Activated CD4-positive, CD25-positive, alpha-beta regulatory T cell treated with anti-CD3 and anti-CD28 coated beads, Interleukin-2, amount 50 U/mL, for 72 hours (primary cell): ENCODE results near the gene C1GALT1.
"Not testable (repeated sequence)": the region's sequence is repeated elsewhere in the genome, so short reads cannot be mapped to it uniquely, and the experiment has no call there.

Source experiments
- DNase-seq: peaks from one replicate; pipeline ENCODE4 v3.0.0; 2021

The C1GALT1 gene

DNA sequence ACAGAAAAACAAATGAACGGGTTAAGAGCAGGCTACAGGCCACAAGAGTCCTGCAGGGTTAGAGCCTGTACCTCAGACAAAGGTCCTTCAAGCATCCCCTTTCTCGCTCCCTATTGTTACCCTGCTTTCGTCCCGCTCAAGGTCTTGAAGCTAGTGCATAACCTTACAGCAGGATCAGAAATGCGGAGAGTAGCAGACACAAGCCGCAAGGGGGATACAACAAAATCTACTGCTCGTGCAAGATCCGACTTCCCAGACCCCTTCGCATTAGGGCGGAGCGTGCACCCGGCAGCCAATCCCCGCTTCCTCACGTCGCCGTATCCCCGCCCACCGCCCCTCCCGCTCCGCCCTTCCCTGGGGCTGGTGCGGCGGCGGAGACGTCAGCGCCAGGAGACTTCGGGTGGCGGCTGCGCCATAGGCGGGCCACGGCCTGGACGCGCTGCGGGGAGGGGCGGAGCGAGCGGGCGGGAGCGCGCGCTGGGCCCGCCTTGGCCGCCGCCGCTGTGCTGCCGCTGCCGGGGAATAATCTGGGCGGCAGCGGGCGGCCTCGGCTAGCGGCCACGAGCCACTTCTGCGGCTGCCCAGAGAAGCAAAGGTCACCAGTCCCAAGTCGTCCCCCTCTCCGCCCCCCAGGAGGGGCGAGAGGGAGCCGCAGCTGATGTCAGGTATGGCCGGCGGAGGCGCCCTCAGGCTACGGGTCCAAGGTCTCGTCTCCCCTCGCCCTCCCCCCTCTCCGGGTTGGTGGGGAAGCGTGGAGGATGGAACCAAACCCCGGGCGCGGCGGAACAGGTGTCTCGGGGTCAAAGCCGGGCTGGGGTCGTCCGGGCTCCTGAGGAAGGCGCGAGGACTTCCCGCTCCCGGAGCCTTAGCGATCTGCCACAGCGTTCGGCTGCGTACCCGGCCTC is at the start of gene C1GALT1:
Gene C1GALT1 (plus strand): TSS at position 389 of the 905 bp plus-strand sequence. CDS start 51,776 bp downstream, outside the sequence.
- DNase-seq: peak; percentile 94

DNA sequence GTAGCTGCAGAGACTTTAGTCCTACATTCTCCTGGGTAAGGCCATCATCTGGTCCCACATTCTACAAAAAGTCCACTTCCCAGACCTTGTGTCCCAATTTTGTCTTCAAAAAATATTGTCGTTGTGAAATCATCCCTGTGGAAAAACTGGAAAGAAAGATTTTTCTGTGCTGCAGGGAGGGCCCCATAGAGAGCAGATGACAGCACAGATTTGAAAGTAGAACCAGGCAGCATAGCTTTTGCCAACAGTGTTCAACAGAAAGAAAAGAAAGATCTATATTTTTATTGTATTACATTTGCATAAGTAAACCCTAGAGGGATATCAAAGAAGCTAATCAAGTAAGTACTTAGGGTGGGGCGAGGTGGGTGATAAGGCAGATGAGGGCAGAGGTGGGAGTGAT is 48.3 kb upstream of the C1GALT1 start:
- DNase-seq: no peak

DNA sequence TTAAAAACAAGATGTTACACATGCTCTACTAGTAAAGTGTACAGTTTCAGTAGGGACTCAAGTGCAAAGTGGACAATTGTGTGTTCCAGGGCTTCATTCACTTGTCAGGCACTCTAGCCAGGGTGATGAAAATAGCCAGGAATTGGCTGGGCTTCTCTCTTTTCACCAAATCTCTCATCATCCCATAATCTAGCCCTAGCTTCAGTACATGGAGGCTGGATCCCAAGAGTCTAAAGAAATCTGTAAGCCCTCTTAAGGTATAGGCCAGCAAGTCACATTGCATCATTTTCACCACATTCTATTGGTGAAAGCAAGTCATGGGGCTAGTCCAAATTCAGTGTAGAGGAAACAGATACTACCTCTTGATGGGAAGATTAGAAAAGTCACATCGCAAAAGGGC is 47.3 kb upstream of the C1GALT1 start:
- DNase-seq: no peak

DNA sequence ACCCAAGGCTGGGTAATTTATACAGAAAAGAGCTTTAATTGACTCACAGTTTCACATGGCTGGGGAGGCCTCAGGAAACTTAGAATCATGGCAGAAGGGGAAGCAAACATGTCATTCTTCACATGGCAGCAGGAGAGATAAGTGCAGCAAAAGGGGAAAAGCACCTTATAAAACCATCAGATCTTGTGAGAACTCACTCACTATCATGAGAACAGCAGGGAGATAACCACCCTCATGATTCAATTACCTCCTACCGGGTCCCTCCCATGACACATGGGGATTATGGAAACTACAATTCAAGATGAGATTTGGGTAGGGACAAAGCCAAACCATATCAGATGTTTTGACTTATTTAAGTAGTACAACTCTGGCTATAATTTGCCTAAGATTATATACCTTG is 46.4 kb upstream of the C1GALT1 start:
- not testable (repeated sequence) for DNase-seq

DNA sequence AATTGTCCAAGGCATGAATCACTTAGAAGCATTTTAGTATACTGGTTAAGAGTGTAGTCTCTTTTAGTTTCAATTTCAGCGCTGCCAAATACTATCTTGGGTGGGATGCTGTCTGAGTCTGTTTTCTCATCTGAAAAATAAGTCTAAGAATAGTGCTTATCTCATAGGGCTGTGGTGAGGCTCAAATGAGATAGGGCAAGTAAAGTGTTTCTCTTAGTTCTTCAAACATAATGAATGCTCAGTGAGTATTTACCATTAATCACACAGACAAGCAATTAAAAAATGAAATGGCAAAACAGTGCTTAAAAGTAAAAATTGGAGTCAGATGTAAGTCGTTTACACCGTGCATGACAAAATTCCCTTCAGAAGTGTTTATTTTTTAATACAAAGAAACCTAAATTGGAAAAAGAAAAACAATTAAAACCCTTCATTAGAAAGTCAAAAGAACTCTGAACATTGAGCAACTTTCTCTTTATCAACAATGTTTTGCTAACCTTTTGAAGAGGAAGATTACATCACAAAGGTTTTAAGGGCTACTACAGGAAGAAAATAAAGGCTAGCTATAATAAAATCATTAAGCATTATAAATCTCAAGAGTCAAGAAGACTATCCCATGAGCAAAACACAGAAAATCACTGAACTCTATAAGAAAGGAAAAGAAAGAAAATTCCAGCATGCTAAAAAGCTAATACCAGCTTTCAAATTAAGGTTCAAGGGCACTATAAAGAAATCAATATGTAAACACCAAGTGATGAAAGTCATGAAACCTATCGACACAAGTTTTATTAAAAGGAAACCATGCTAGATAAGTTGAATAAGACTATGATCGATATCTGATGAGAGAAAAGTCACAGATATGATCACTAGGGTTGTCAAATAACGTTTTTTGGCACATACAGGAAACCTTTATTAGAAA is 45.6 kb upstream of the C1GALT1 start:
- DNase-seq: no peak

DNA sequence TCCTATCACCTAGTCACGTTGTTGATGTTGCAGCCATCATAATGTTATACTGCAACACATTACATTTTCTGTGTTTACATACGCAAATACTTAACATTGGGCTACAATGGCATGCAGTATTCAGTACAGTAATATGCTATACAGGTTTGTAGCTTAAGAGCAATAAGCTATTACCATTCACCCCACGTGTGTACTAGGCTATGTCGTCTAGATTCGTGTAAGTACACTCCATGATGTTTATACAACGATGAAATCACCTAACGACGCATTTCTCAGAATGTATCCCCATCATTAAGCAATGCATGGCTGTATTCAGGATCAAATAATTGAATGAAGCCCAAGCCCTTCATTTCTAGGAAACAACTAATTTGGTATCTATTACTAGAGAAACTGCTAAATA is 43.4 kb upstream of the C1GALT1 start:
- DNase-seq: no peak

DNA sequence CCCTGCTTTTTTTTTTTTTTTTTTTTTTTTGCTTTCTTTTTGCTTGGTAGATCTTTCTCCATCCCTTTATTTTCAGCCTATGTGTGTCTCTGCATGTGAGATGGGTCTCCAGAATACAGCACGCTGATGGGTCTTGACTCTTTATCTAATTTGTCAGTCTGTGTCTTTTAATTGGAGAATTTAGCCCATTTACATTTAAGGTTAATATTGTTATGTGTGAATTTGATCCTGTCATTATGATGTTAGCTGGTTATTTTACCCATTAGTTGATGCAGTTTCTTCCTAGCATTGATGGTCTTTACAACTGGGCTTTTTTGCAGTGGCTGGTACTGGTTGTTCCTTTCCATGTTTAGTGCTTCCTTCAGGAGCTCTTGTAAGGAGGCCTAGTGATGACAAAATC is 38.9 kb upstream of the C1GALT1 start:
- DNase-seq: not testable (repeated sequence)

DNA sequence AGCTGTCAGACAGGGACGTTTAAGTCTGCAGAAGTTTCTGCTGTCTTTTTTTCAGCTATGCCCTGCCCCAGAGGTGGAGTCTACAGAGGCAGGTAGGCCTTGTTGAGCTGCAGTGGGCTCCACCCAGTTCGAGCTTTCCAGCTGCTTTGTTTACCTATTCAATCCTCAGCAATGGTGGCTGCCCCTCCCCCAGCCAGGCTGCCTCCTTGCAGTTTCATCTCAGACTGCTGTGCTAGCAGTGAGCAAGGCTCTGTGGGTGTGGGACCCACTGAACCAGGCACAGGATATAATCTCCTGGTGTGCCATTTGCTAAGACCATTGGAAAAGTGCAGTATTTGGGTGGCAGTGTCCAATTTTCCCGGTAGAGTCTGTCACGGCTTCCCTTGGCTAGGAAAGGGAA is 37.2 kb upstream of the C1GALT1 start:
- DNase-seq: not testable (repeated sequence)

DNA sequence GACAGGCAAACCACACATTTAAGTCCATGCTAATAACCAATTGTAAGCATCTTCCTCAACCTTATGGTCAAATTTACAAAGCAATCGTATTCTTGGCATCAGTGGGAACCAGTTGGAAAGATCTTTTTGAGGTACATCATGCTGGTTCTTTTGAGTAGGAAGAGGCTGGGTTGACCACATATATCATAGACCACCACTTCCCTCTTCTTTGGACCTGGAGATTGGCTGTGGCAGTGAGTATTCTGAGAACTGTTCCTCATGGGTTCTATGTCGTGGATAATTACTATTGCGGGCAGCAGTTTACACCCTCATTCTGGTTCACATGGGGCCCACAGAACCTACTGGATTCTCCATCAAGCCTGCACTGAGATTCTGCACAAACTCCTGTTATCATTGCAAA is 35.5 kb upstream of the C1GALT1 start:
- DNase-seq: no peak

DNA sequence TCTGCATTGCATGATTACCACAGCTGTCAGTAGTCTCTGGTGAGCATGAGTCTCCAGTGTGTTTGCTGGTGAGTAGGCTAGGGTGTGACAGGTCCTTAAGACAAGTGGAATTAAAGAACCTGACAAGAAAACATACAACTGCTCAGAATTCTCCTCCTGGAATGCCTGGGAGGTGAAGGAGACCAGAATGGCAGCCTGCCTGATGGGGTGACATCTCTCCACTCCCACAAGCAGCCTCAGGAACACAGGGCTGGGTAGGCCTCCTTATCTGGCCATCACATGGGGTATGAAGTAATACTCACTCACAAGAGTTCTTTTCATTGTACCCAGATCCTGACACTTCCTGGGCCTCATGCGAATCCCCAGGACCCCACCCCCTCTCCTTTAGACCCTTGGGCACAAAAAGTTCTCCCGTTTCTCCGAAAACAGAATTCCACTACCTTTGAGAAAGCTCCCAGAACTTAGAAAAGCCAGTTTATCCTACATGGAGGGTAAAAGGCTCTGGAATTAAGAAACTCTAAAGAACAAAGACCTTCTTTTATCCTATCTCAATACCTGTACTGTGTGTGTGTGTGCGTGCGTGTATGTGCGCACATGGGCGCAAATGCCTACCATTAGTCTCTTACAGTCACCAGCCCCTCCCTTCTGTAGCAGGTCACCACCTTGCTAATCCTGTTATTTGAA is 33.4 kb upstream of the C1GALT1 start:
- DNase-seq: no peak

DNA sequence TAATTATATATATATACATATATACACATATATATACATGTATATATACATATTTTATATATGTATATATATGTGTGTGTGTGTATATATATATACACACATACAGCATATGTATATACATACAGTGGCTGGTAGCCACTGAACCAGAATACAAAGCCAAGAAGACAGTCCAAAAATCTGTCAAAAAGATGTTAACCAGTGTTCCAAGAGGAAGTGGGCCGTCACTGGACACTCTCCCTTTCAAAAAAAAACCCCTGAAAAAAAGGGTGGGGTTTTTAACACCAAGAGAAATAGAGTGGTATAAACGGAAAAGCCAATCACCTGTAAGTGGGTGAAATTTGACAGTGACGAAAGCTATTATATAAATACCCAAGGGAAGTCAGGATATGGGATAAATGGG is 31.1 kb upstream of the C1GALT1 start:
- no peak for DNase-seq

DNA sequence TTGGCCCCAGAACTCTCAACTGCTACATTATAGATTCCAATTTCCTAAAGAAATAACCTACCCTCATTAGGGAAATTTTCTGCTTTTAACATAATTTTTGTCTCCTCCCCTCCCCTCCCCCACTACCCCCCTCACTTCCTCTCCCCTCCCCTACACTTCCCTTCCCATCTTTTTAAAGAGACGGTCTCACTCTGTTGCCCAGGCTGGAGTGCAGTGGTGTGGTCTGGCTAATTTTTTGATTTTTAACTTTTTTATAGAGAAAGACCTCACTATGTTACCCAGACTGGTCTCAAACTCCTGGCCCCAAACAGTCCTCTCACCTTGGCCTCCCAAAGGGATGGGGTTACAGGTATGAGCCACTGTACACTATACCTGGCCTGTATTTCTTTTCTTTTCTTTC is 30.5 kb upstream of the C1GALT1 start:
- DNase-seq: no peak

DNA sequence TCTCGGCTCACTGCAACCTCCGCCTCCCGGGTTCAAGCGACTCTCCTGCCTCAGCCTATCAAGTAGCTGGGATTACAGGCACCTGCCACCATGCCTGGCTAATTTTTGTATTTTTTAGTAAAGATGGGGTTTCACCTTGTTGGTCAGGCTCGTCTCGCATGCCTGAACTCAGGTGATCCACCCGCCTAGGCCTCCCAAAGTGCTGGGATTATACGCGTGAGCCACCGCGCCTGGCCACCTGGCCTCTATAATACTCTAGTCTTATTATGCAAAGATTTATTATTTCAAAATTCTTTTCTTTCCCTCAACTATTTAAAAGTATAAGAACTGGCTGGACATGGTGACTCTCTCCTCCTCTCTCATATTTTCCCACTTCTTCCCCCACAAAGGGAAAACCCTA is 30.0 kb upstream of the C1GALT1 start:
- DNase-seq: no peak

DNA sequence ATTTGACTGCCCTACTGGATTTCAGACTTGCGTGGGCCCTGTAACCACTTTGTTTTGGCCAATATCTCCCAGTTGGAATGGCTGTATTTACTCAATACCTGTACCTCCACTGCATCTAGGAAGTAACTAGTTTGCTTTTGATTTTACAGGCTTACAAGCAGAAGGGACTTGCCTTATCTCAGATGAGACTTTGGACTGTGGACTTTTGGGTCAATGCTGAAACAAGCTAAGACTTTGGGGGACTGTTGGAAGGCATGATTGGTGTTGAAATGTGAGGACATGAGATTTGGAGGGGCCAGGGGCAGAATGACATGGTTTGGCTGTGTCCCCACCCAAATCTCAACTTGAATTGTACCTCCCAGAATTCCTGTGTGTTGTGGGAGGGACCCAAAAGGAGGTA is 28.0 kb upstream of the C1GALT1 start:
- DNase-seq: not testable (repeated sequence)

DNA sequence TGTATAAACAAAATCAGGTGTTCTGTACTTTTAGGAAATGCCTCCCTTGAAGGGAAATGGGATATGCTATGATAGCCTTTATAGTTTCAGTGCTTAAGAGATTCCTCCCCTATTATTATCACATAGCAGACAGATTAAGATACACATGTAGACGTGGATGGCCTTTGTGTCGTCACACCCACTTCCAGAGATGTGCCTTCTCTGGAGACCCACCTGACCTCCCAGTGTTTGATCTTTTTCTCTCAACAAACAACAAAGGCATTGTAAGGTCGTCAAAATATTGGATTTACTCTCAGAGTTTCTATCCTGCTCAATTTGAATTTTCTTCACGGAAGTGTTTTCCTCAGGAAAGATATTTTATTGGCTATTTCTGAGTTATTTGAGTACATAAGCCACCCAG is 25.7 kb upstream of the C1GALT1 start:
- no peak for DNase-seq

DNA sequence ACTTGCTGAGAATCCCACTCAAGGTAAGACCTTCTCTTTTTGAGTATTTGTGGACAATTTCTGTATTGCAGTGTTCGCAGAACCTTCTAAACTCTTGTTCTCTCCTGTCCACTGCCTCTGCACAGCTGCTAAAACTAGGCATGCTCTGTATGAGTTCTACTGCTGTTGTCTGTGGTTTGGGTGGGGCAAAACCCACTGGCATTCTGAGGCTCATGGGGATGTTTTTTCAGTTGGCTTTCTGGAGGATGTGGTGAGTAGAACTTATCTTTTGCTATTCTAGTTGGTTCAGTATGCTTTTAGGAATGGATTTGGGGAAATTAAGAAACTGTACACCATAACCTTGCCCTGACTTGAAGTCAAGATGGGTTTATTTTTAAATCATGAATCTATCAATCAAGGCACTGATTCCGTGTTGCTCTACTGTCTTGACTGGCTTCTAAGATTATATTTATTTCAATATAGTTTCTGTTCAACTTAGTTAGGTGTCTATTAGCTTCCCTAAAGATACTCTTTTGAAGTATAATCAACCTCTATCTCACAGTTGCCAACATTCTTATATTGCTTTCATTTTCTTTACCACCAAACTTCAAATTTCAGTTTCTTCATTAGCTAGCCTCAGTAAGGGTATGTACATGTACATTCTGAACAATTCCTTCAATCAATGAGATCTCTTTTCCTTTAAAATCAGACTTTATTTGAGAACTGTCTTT is 25.0 kb upstream of the C1GALT1 start:
- DNase-seq: peak; percentile 31

DNA sequence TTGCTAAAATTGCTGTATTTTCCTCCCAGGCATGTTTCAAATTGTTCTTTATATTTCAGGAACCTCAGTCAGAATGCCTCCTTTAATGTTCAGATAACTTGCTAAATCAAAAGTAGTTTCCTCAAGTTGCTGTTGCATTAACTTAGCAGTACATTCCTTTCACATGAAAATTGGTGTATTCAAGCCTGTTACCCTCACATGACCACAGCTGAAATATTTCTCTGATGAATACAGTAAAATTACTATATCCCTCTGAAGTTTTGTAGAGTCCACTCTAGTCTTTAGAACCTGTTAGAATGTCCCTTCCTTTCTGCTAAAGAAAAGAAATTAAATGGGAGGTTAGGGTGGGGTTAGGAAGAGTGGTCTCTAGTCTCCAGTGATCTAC is 24.5 kb upstream of the C1GALT1 start:
- no peak for DNase-seq

DNA sequence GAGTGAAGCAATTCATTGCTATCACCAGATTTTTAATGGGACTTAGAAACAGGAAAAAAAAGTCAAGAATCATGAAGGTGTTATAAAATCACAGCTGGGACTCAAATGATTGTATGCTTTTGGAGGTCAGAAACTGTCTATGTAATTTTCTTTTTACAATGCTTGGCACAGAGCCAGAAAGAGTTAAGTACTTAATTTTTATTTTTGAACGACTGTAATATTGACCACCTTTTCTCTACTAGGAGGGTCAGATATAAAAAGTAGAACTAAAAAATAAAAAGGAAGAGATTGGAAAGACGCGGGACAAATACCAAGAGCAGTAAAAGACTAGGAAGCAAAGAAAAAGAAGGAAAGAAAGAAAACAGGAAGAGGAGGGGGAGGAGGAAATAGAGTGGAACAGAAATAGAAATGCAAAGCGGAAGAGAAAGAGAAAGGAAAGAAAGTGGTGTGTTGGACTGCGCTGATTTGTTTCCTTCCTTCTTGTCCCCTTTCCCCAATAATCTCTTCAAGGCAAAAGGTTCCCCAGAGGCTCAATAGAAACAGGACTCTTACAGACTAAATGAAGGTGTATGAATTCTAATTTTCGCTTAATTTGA is 23.2 kb upstream of the C1GALT1 start:
- no peak for DNase-seq

DNA sequence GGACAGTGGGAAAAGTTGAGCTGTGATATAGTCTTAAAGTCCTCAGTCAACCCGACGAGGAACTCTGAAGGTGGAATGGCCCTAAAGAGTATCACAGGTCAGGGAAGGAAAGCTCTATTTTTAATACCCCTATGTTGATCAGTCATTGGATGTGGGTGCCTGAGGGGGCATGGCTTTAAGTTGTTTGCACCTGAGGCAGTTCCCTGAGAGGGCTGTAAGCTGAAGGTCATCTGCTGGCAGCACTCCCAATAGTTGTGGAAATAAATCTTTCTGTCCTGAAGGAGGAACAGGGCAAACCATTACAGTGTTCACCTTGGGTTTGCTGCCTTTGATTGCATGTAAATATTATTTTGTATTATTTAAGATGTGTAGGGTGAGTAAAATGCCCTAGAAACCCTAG is 17.8 kb upstream of the C1GALT1 start:
- DNase-seq: no peak

DNA sequence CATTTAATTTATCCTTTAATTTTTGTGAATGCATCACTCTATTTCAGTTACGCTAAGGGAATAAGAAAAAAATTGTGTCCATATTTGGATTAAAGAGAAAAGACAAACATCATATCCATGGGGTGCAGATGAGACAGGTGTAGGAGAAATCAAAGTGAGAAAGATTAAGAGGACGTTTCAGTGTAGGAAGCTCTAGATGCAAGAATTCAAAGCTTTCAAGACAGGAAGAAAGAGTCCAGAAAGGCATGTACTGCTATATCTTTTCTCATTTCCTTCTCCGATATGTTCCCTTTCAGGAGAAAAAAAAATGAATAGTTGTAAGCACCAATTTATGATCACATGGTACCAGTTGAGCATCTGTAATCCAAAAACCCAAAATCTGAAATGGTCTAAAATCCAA is 17.0 kb upstream of the C1GALT1 start:
- no peak for DNase-seq

DNA sequence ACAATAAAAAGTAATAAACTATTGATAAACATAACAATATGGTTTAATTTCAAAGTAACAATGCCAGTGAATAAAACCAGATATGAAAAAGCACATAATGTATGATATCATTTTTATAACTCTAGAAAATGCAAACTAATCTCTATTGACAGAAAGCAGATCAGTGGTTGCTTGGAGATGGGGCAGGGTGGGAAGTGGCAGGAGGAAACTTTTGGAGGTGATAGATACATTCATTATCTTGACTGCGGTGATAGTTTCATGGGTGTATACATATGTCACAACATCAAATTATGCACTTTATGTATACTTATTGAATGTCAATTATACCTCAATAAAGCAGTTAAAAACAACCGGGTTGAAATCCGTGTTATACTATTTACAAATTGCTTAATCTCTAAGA is 16.0 kb upstream of the C1GALT1 start:
- DNase-seq: no peak

DNA sequence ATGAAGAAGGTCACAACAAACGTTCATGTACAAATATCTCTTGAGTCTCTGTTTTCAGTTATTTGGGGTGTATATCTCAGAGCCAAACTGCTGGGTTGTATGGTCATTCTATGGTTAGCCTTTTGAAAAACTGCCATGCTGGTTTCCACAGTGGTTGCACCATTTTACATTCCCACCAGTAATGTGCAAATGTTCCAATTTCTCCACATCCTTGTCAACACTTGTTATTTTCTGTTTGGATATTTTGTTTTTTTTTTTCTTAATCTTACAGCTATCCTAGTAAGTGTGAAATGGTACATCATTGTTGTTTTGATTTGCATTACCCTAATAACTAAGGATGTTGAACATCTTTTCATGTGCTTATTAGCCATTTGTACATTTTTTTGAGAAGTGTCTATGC is 13.0 kb upstream of the C1GALT1 start:
- no peak for DNase-seq
